ENCODE results near the gene KRTAP4-1.
"Not testable (repeated sequence)": the region's sequence is repeated elsewhere in the genome, so short reads cannot be mapped to it uniquely, and the experiment has no call there.

The KRTAP4-1 gene

GRCh38 chr17:41184480-41184961 is at the start of gene KRTAP4-1:
KRTAP4-1 (minus strand) TSS chr17:41184911; CDS start chr17:41184854, 57 bp downstream.
- DNase-seq (ENCODE audit: low read depth), result no peak

GRCh38 chr17:41232399-41233105 is 47.8 kb upstream of the KRTAP4-1 start, which contains the start of gene KRTAP9-3:
KRTAP9-3 (plus strand) TSS chr17:41232449; CDS start chr17:41232502, 53 bp downstream.
- DNase-seq (ENCODE audit: low read depth), result not testable (repeated sequence)

- no peak for DNase-seq (ENCODE audit: low read depth)
Measured at GRCh38 chr17:41231731-41232130, 47.0 kb upstream of the KRTAP4-1 start.

- no peak for DNase-seq (ENCODE audit: low read depth)
Measured at GRCh38 chr17:41230094-41230493, 45.4 kb upstream of the KRTAP4-1 start.

GRCh38 chr17:41226598-41227095 is 41.9 kb upstream of the KRTAP4-1 start, which contains the start of gene KRTAP9-2:
KRTAP9-2 (plus strand) TSS chr17:41226648; CDS start chr17:41226655, 7 bp downstream.
- DNase-seq (ENCODE audit: low read depth), result not testable (repeated sequence)

- no peak for DNase-seq (ENCODE audit: low read depth)
Measured at GRCh38 chr17:41226051-41226450, 41.3 kb upstream of the KRTAP4-1 start.

- no peak for DNase-seq (ENCODE audit: low read depth)
Measured at GRCh38 chr17:41223821-41224220, 39.1 kb upstream of the KRTAP4-1 start.

GRCh38 chr17:41215681-41216080 is 31.0 kb upstream of the KRTAP4-1 start:
- DNase-seq (ENCODE audit: low read depth), result no peak

GRCh38 chr17:41212524-41213169 is 27.9 kb upstream of the KRTAP4-1 start:
- DNase-seq (ENCODE audit: low read depth), result no peak

GRCh38 chr17:41211845-41212466 is 27.2 kb upstream of the KRTAP4-1 start:
- DNase-seq (ENCODE audit: low read depth), result no peak

- DNase-seq (ENCODE audit: low read depth), result no peak
Measured at GRCh38 chr17:41199421-41200078, 14.8 kb upstream of the KRTAP4-1 start.

GRCh38 chr17:41196068-41196467 is 11.4 kb upstream of the KRTAP4-1 start:
- DNase-seq (ENCODE audit: low read depth), result no peak

- DNase-seq (ENCODE audit: low read depth), result no peak
Measured at GRCh38 chr17:41190328-41190727, 5.6 kb upstream of the KRTAP4-1 start.

- DNase-seq (ENCODE audit: low read depth), result not testable (repeated sequence)
Measured at GRCh38 chr17:41189837-41190318, 5.2 kb upstream of the KRTAP4-1 start, which contains the start of gene KRTAP9-1. KRTAP9-1 (plus strand) TSS chr17:41189887; CDS start chr17:41189887, 0 bp downstream.

GRCh38 chr17:41186872-41187271 is 2.2 kb upstream of the KRTAP4-1 start:
- DNase-seq (ENCODE audit: low read depth), result no peak

- no peak for DNase-seq (ENCODE audit: low read depth)
Measured at GRCh38 chr17:41185001-41185400, 290 bp upstream of the KRTAP4-1 start.

- DNase-seq (ENCODE audit: low read depth), result no peak
Measured at GRCh38 chr17:41178843-41179616, 5.7 kb downstream of the KRTAP4-1 start.

GRCh38 chr17:41178341-41178740 is 6.4 kb downstream of the KRTAP4-1 start:
- DNase-seq (ENCODE audit: low read depth), result no peak

- DNase-seq (ENCODE audit: low read depth), result no peak
Measured at GRCh38 chr17:41177727-41178271, 6.9 kb downstream of the KRTAP4-1 start, which contains the start of gene KRTAP4-2. KRTAP4-2 (minus strand) TSS chr17:41178221; CDS start chr17:41178164, 57 bp downstream.

GRCh38 chr17:41176744-41177387 is 7.8 kb downstream of the KRTAP4-1 start:
- no peak for DNase-seq (ENCODE audit: low read depth)
